RWPE2 (cell line): ENCODE measurements around the gene CSTF2.

Experiments used
- ATAC-seq: fragments of 200-7000 bp; cut with Tn5 transposase; 3 replicates; pipeline ENCODE4 v1.9.1; 2021; ENCODE audit warnings: low read depth
- DNase-seq: peaks from one replicate; pipeline ENCODE4 v3.0.0-alpha.2; 2020; ENCODE audit warnings: low spot score
- H3K27ac ChIP-seq: fragments of 450-650 bp; 2 replicates; pipeline ENCODE4 v1.5.1; 2017; ENCODE audit warnings: mild to moderate bottlenecking; ENCODE audit not compliant: poor library complexity, severe bottlenecking
- H3K27me3 ChIP-seq: fragments of 250-450 bp; sonication (Bioruptor Pico); 2 replicates; pipeline ENCODE4 v1.5.1; 2021; ENCODE audit warnings: mild to moderate bottlenecking, moderate library complexity; ENCODE audit not compliant: insufficient read depth, poor library complexity, severe bottlenecking
- H3K36me3 ChIP-seq: fragments of 250-450 bp; sonication (Bioruptor Pico); 2 replicates; pipeline ENCODE4 v1.5.1; 2020; ENCODE audit warnings: low read depth, mild to moderate bottlenecking, moderate library complexity
- H3K4me1 ChIP-seq: fragments of 250-450 bp; sonication (Bioruptor Pico); 2 replicates; pipeline ENCODE4 v1.5.1; 2021; ENCODE audit warnings: mild to moderate bottlenecking, moderate library complexity; ENCODE audit not compliant: insufficient read depth, poor library complexity, severe bottlenecking
- H3K4me3 ChIP-seq: fragments of 250-450 bp; sonication (Bioruptor Pico); 2 replicates; pipeline ENCODE4 v1.5.1; 2021; ENCODE audit warnings: mild to moderate bottlenecking, moderate library complexity; ENCODE audit not compliant: severe bottlenecking
- H3K9me3 ChIP-seq: fragments of 250-450 bp; sonication (Bioruptor Pico); 2 replicates; pipeline ENCODE4 v1.5.1; 2021; ENCODE audit warnings: mild to moderate bottlenecking, moderate library complexity; ENCODE audit not compliant: severe bottlenecking
- TF ChIP-seq, protein P1 (sequence below): fragments of 450-650 bp; IDR thresholded peaks from one replicate; pipeline ENCODE4 v1.5.1; 2017; ENCODE audit warnings: mild to moderate bottlenecking, moderate library complexity; ENCODE audit not compliant: poor library complexity, severe bottlenecking

Gene CSTF2

DNA sequence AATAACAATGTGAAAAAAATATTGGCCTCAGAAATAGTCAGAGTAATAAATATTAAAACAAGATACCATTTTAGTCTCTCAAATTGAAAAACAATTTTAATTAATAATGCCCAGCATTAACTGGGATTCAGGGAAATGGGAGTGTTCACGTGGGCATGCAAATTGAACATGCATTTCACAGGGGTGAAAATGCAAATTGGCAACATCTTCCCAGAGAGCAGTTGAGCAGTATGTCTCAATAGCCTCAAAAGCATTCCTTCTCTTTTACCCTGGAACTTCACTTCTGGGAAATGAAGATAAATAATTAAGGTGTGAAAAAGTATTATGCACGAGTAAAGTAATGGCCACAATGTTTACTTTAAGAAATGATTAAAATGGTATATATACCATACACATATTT, 32.6 kb downstream of the CSTF2 start:
- H3K4me1 ChIP-seq, result no peaks in the 10 kb centered on the region
- H3K27ac ChIP-seq, result no peak overlapping the region
- H3K4me3 ChIP-seq, result no peak overlapping the region
- TF ChIP-seq, protein P1, sequence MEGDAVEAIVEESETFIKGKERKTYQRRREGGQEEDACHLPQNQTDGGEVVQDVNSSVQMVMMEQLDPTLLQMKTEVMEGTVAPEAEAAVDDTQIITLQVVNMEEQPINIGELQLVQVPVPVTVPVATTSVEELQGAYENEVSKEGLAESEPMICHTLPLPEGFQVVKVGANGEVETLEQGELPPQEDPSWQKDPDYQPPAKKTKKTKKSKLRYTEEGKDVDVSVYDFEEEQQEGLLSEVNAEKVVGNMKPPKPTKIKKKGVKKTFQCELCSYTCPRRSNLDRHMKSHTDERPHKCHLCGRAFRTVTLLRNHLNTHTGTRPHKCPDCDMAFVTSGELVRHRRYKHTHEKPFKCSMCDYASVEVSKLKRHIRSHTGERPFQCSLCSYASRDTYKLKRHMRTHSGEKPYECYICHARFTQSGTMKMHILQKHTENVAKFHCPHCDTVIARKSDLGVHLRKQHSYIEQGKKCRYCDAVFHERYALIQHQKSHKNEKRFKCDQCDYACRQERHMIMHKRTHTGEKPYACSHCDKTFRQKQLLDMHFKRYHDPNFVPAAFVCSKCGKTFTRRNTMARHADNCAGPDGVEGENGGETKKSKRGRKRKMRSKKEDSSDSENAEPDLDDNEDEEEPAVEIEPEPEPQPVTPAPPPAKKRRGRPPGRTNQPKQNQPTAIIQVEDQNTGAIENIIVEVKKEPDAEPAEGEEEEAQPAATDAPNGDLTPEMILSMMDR, result no peak
- no peaks in the 10 kb centered on the region for H3K27me3 ChIP-seq
- DNase-seq (no peak), ATAC-seq (no peak)
- no peaks in the 10 kb centered on the region for H3K9me3 ChIP-seq
- no peaks in the 10 kb centered on the region for H3K36me3 ChIP-seq

DNA sequence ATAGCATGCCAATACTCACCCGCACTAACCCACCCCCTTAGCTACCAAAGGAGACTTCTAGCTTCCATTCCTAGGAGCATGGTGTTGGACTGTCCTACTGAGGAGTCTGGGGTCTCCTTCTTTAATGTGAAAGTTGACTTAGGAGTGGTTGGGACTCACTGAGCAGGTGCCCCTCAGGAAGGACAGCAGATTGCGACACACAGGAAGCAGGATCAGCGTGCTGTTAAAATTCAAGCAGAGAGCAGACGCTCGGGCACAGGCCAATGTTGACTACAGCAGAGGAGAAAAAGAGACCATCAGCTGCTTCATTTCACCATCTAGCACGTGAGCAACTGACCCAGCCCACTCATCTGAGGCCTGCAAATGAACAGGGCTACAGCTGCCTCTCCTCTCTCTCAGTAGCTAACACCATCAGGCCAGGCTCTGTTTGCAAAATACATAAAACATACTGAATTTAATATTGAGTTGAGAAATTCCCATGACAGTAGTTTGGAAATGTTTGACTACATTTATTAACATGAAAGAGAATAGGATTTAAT, 43.2 kb downstream of the CSTF2 start:
- Histone ChIP-seq H3K9me3 (no peaks in the 10 kb centered on the region), H3K27ac (no peak overlapping the region), H3K36me3 (no peaks in the 10 kb centered on the region), H3K4me3 (no peak overlapping the region), H3K27me3 (no peaks in the 10 kb centered on the region), H3K4me1 (no peaks in the 10 kb centered on the region)
- no peak for ATAC-seq
- TF ChIP-seq, protein P1, result no peak
- no peak for DNase-seq

DNA sequence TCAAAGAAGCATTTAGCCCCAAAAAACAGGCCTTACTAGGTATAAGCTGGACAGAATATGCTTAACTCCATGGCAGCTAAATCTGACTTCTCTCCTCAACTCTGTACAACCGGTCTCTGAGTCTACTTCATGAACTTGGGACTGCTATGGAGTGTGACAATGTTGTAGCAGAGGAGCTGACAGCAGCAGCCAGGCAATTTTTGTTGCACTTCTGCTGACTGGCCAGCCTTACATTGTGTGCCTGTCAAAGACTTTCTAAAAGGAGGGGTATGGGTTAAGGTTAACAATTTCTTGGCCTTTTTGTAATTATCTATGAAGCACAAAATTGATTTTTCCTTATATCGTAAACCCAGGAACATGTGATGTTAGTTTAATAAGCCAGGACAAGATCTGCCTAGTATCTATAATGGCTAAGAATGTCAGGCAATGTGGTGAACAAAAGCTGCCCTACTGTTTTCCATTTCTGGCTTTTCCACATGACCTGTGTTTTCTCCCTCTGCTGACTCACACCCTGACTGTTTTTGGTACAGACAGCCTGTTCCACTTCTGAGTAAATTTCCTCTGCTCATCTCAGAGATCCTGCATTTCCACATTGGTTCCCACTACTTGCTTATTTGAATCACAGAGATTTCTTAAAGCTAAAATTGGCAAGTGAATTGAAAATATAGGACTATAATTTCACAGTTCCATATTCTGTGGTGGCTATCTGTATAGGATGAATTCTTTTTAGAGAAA, 44.6 kb downstream of the CSTF2 start:
- no peaks in the 10 kb centered on the region for H3K27me3 ChIP-seq
- H3K4me3 ChIP-seq, result no peak overlapping the region
- no peak for ATAC-seq
- TF ChIP-seq, protein P1, result no peak
- H3K4me1 ChIP-seq, result no peaks in the 10 kb centered on the region
- H3K27ac ChIP-seq, result no peak overlapping the region
- no peaks in the 10 kb centered on the region for H3K9me3 ChIP-seq
- no peak for DNase-seq
- no peaks in the 10 kb centered on the region for H3K36me3 ChIP-seq

DNA sequence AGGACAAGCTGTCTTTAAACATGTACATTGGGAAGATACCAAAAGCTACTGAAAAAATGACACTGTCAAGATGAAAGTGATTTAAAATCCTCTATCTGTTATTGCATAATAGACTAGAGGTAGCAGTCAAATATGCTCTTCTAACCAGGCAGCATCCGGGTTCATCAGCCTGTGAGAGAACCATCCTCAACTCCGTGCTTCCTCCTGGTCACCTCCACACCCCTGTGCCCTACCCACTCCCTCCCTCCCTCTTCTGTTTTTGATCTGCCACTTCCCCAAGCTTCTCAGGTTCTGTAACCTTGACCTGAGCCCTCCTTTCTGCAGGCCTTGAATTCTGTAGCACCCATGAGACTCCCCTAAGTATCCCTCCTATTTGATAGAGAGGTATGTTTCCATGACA, 48.1 kb downstream of the CSTF2 start:
- no peaks in the 10 kb centered on the region for H3K9me3 ChIP-seq
- DNase-seq (no peak), ATAC-seq (no peak)
- TF ChIP-seq, protein P1, result no peak
- no peaks in the 10 kb centered on the region for H3K27me3 ChIP-seq
- no peaks in the 10 kb centered on the region for H3K4me1 ChIP-seq
- no peak overlapping the region for H3K27ac ChIP-seq
- H3K36me3 ChIP-seq, result no peaks in the 10 kb centered on the region
- H3K4me3 ChIP-seq, result no peak overlapping the region

DNA sequence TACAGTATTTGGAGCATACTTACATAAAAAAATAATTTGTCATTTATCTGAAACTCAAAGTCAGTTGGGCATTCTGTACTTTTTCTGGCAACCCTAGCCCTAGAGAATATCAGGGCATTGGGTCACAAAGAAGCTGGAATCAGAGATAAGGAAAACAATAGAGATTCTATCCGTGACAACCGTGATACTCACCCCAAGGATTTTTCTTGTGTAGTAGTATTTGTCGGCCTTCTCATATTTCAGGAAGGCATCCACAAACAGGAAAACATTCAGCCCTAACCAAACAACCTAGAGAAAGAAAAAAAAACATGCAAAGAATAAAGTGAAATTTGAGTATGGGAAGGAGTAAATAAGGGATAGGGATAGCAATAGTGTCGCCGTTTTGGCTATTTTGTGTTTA, 50.3 kb downstream of the CSTF2 start:
- no peak for DNase-seq
- TF ChIP-seq, protein P1, result no peak
- no peak overlapping the region for H3K4me3 ChIP-seq

More for the DNA sequence above, 50.3 kb downstream of the CSTF2 start:
- no peaks in the 10 kb centered on the region for H3K9me3 ChIP-seq
- H3K27ac ChIP-seq, result no peak overlapping the region
- H3K36me3 ChIP-seq, result no peaks in the 10 kb centered on the region
- H3K27me3 ChIP-seq, result no peaks in the 10 kb centered on the region
- no peaks in the 10 kb centered on the region for H3K4me1 ChIP-seq
- no peak for ATAC-seq
